Neural cell (in vitro differentiated cells): Measurements from ENCODE around the gene TSPAN7. TPM values are rescaled to one million over a fixed set of nuclear protein-coding genes. Genes with fewer than 3 reads are reported as not detected.

Experiments
- H2AFZ ChIP-seq: fragments of 200-600, 300-800 bp; sonication (generic), shearing (Covaris generic); 2 replicates; pipeline ENCODE4 v1.6.0; 2014; ENCODE audit warnings: low read depth, mild to moderate bottlenecking, antibody characterized with exemption, low read length, moderate library complexity
- H3F3A ChIP-seq: fragments of 200-600 bp; shearing (Covaris generic); 2 replicates; pipeline ENCODE4 v1.6.1; 2016; ENCODE audit warnings: mild to moderate bottlenecking, moderate library complexity, mixed read lengths, antibody characterized with exemption, low read length; ENCODE audit not compliant: insufficient read depth, poor library complexity, severe bottlenecking
- H3K27ac ChIP-seq: fragments of 200-600, 300-800 bp; sonication (generic), shearing (Covaris generic); 2 replicates; pipeline ENCODE4 v1.5.1; 2014; ENCODE audit warnings: mild to moderate bottlenecking, low read length, moderate library complexity
- H3K27me3 ChIP-seq: fragments of 300-800, 200-600 bp; sonication (generic), shearing (Covaris generic); 2 replicates; pipeline ENCODE4 v1.6.0; 2014; ENCODE audit warnings: mild to moderate bottlenecking, low read depth, low read length, moderate library complexity; ENCODE audit not compliant: insufficient read depth
- H3K36me3 ChIP-seq: fragments of 300-800, 200-600 bp; sonication (generic), shearing (Covaris generic); 2 replicates; pipeline ENCODE4 v1.5.1; 2014; ENCODE audit warnings: mild to moderate bottlenecking, antibody characterized with exemption, low read length, moderate library complexity; ENCODE audit not compliant: insufficient read depth
- H3K4me2 ChIP-seq: fragments of 300-800, 200-600 bp; sonication (generic), shearing (Covaris generic); 2 replicates; pipeline ENCODE4 v1.6.0; 2014; ENCODE audit warnings: mild to moderate bottlenecking, low read length
- H3K4me3 ChIP-seq: fragments of 300-800, 200-600 bp; sonication (generic), shearing (Covaris generic); 2 replicates; pipeline ENCODE4 v1.5.1; 2014; ENCODE audit warnings: mild to moderate bottlenecking, low read length, moderate library complexity
- H3K79me2 ChIP-seq: fragments of 200-600 bp; shearing (Covaris generic); replicated peaks from 2 replicates; pipeline ENCODE4 v1.6.0; 2014; ENCODE audit warnings: mild to moderate bottlenecking, low read length, moderate library complexity; ENCODE audit not compliant: insufficient read depth
- H3K9ac ChIP-seq: fragments of 300-800, 200-600 bp; sonication (generic), shearing (Covaris generic); 2 replicates; pipeline ENCODE4 v1.6.1; 2016; ENCODE audit warnings: mild to moderate bottlenecking, low read length, mixed read lengths
- H3K9me2 ChIP-seq: fragments of 200-600 bp; shearing (Covaris generic); 2 replicates; pipeline ENCODE4 v1.6.1; 2016; ENCODE audit warnings: mild to moderate bottlenecking, low read length, mixed read lengths; ENCODE audit not compliant: insufficient read depth
- H3K9me3 ChIP-seq: fragments of 200-600, 300-800 bp; sonication (generic), shearing (Covaris generic); 2 replicates; pipeline ENCODE4 v1.6.1; 2016; ENCODE audit warnings: mild to moderate bottlenecking, mixed run types, low read length, moderate library complexity, mixed read lengths
- H4K20me1 ChIP-seq: fragments of 200-600 bp; shearing (Covaris generic); 2 replicates; pipeline ENCODE4 v1.6.1; 2016; ENCODE audit warnings: mild to moderate bottlenecking, mixed run types; ENCODE audit not compliant: insufficient read depth
- CTCF ChIP-seq: fragments of 450-650 bp; IDR thresholded peaks from 2 replicates; pipeline ENCODE4 v1.5.1; 2014; ENCODE audit warnings: antibody characterized with exemption, mild to moderate bottlenecking, moderate library complexity; ENCODE audit not compliant: poor library complexity, severe bottlenecking
- EP300 ChIP-seq: fragments of 450-650 bp; conservative IDR thresholded peaks from 2 replicates; pipeline ENCODE4 v1.6.1; 2014; ENCODE audit warnings: antibody characterized with exemption, mild to moderate bottlenecking, moderate library complexity; ENCODE audit not compliant: poor library complexity, severe bottlenecking
- EZH2 ChIP-seq: fragments of 200-600, 300-800 bp; shearing (Covaris generic), sonication (generic); IDR thresholded peaks from 2 replicates; pipeline ENCODE4 v1.6.1; 2014; ENCODE audit warnings: antibody characterized with exemption, low read length, borderline replicate concordance, mild to moderate bottlenecking; ENCODE audit not compliant: insufficient read depth, poor library complexity, severe bottlenecking
- MXI1 ChIP-seq: fragments of 450-650 bp; conservative IDR thresholded peaks from 2 replicates; pipeline ENCODE4 v1.6.1; 2014; ENCODE audit warnings: antibody characterized with exemption, mild to moderate bottlenecking; ENCODE audit not compliant: poor library complexity, severe bottlenecking
- POLR2AphosphoS5 ChIP-seq: IDR thresholded peaks from 2 replicates; pipeline ENCODE4 v1.6.1; 2012
- RAD21 ChIP-seq: fragments of 450-650 bp; conservative IDR thresholded peaks from 2 replicates; pipeline ENCODE4 v1.6.1; 2014; ENCODE audit warnings: antibody characterized with exemption, mild to moderate bottlenecking, moderate library complexity
- REST ChIP-seq: IDR thresholded peaks from 2 replicates; pipeline ENCODE4 v1.6.1; 2012; ENCODE audit warnings: borderline replicate concordance
- SMC3 ChIP-seq: fragments of 450-650 bp; conservative IDR thresholded peaks from 2 replicates; pipeline ENCODE4 v1.6.1; 2014; ENCODE audit warnings: antibody characterized with exemption, mild to moderate bottlenecking, moderate library complexity; ENCODE audit not compliant: poor library complexity
- TAF1 ChIP-seq: IDR thresholded peaks from 2 replicates; pipeline ENCODE4 v1.6.1; 2012; ENCODE audit warnings: low read depth
- polyA plus RNA-seq: library from polyadenylated mRNA; depleted of rRNA; stranded (reverse); fragments of >200 nt; gene quantifications from 2 replicates; pipeline ENCODE4 v1.2.3, GENCODE V29; 2014

The TSPAN7 gene
- polyA plus RNA-seq, 1 donor from 2014 or later, result 184 TPM

DNA sequence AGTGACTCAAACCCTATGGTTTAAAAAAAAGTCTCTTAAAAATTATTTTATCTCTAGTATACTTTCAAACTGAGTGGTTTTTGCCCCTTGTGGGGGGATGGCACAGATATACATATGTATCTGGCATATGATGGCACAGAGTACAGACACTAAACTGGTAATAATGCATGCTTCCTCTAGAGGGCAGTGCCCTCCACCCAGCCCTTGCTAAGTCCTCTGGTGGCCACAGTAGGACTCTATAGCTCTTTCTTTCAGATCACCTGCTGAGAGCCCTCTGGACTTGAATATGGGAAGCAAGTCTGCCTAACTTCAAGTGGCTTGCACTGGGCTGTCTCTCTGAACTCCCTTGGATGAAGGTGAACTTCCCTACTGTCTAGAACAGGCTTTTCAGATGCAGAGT, 66.3 kb downstream of the TSPAN7 start:
- Histone ChIP-seq H3K27ac (no peak overlapping the region), H3K9me3 (no peaks in the 10 kb centered on the region), H3K36me3 (no peaks in the 10 kb centered on the region), H3K27me3 (no peaks in the 10 kb centered on the region), H3K9ac (no peak overlapping the region), H2AFZ (no peak overlapping the region), H3K4me2 (no peak overlapping the region), H3K4me3 (no peak overlapping the region), H3F3A (no peaks in the 10 kb centered on the region), H3K79me2 (no peaks in the 10 kb centered on the region), H4K20me1 (no peaks in the 10 kb centered on the region), H3K9me2 (no peaks in the 10 kb centered on the region)
- no peak for TF ChIP-seq EZH2
- peak; percentile 11 for TF ChIP-seq CTCF
- TF ChIP-seq POLR2AphosphoS5, result no peak
- TF ChIP-seq TAF1, result no peak
- no peak for TF ChIP-seq EP300

DNA sequence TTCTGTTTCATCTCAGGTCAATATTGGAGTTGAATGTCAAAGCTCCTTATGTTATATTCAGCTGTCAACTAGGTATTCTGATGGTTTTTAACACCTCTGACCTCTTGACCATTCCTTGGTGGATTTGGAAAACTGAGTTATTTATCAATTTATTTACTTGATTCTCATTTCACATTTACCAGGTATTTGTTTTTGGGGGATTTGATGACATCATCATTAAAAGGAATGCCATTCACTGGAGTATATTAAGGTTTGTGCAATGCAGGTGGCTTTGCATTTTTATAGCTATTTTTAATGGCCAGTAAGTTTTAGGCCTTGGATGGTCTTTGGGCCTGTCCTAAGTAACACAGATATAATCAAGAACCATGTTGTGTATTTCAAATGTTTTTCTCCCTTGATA, 67.2 kb downstream of the TSPAN7 start:
- no peaks in the 10 kb centered on the region for H3K27me3 ChIP-seq

DNA sequence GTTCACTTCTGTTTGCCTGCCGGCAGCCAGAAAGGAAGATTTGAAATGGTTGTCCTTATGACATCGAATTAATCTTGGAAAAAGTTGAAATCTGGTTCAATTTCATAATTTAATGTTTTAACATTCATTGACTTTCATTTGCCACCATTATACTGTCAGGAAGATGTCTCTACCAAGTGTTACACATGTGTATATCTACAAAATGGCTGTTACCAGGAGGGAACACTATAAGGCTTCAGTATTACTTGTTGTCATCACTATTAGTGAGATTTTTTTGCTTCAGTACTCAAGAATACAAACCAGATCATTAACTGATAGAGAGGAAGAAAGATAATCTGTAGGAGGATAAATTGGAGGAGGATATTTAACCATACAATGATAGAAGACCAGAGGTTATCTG, 71.2 kb downstream of the TSPAN7 start:
- H3K4me3 ChIP-seq, result no peak overlapping the region
- no peaks in the 10 kb centered on the region for H3K27me3 ChIP-seq
- H3K9me3 ChIP-seq, result no peaks in the 10 kb centered on the region
- H3K9ac ChIP-seq, result no peak overlapping the region
- no peak overlapping the region for H3K4me2 ChIP-seq
- TF ChIP-seq MXI1, result no peak
- TF ChIP-seq RAD21, result no peak
- no peaks in the 10 kb centered on the region for H3K9me2 ChIP-seq
- no peaks in the 10 kb centered on the region for H4K20me1 ChIP-seq
- H3F3A ChIP-seq, result no peaks in the 10 kb centered on the region
- no peak overlapping the region for H2AFZ ChIP-seq
- H3K79me2 ChIP-seq, result no peaks in the 10 kb centered on the region
- H3K27ac ChIP-seq, result no peak overlapping the region
- H3K36me3 ChIP-seq, result no peaks in the 10 kb centered on the region

More for the DNA sequence above, 67.2 kb downstream of the TSPAN7 start:
- no peaks in the 10 kb centered on the region for H3F3A ChIP-seq
- no peaks in the 10 kb centered on the region for H3K9me2 ChIP-seq
- H2AFZ ChIP-seq, result no peak overlapping the region
- H4K20me1 ChIP-seq, result no peaks in the 10 kb centered on the region
- H3K36me3 ChIP-seq, result no peaks in the 10 kb centered on the region
- H3K27ac ChIP-seq, result no peak overlapping the region
- no peak overlapping the region for H3K9ac ChIP-seq
- no peak overlapping the region for H3K4me2 ChIP-seq
- H3K4me3 ChIP-seq, result no peak overlapping the region
- no peak for TF ChIP-seq SMC3
- H3K79me2 ChIP-seq, result no peaks in the 10 kb centered on the region
- H3K9me3 ChIP-seq, result no peaks in the 10 kb centered on the region

DNA sequence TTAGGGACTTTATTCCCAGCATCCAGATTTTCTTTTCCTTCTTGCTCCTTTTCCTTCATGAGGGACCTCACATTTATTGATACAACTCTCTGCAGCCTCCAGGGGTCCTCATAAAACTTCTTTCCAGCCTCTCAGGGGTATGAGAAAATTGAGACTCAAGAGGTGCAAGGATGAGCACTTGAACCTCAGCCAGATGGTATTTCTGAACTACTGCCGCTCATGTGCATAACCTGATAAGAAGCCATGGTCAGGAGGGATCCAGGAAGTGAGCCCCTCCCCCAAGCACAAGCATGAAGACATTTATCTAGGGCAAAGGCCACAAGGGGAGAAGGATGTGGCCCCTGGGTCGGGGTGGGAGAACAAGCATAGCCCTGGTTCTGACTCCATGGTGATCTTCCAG, 73.3 kb downstream of the TSPAN7 start:
- Histone ChIP-seq H3K9me3 (no peaks in the 10 kb centered on the region), H3K4me3 (no peak overlapping the region), H3F3A (no peaks in the 10 kb centered on the region), H3K79me2 (no peaks in the 10 kb centered on the region), H4K20me1 (no peaks in the 10 kb centered on the region), H3K9me2 (no peaks in the 10 kb centered on the region), H3K27me3 (no peaks in the 10 kb centered on the region), H3K4me2 (no peak overlapping the region), H3K27ac (no peak overlapping the region), H3K36me3 (no peaks in the 10 kb centered on the region), H3K9ac (no peak overlapping the region), H2AFZ (no peak overlapping the region)
- TF ChIP-seq EZH2 (no peak), EP300 (no peak), CTCF (no peak), RAD21 (no peak), POLR2AphosphoS5 (no peak), TAF1 (no peak), REST (no peak), MXI1 (no peak), SMC3 (no peak)
